Caco-2 (cell line): ENCODE data around the gene IRF7. TPM values are rescaled to one million over a fixed set of nuclear protein-coding genes. Genes with fewer than 3 reads are reported as not detected.
A peak's percentile ranks its signal among the peaks of the same experiment; 100 is the strongest.

Experiments
- BruUV-seq: library from RNA; stranded (reverse); fragments of 400-500 nt; replicated peaks from 2 replicates; lab custom pipeline; 2021; lab: Mats Ljungman, UMichigan
- CTCF ChIA-PET: fragments of 300-600 bp; sonication (Branson Sonifier 250); formaldehyde crosslinking; loops from one replicate; lab custom pipeline; 2022; ENCODE audit warnings: antibody characterized with exemption; lab: Charles Lee
- POLR2A ChIA-PET: fragments of 300-600 bp; sonication (Branson Sonifier 250); formaldehyde crosslinking; loops from one replicate; lab custom pipeline; 2022; ENCODE audit warnings: antibody characterized with exemption; lab: Charles Lee
- DNase-seq, 2 experiments: peaks; one replicate each; pipeline versions ENCODE4 v3.0.0 to v3.0.0-alpha.2; 2020 to 2022
- H3K27me3 ChIP-seq: replicated peaks from 2 replicates; pipeline ENCODE4 v1.6.0; 2011; ENCODE audit warnings: low read length; ENCODE audit not compliant: control insufficient read depth, insufficient read depth
- H3K36me3 ChIP-seq: 2 replicates; pipeline ENCODE4 v1.5.1; 2011; ENCODE audit warnings: low read length; ENCODE audit not compliant: control insufficient read depth, insufficient read depth
- H3K4me1 ChIP-seq: fragments of 250-450 bp; sonication (Bioruptor Pico); 2 replicates; pipeline ENCODE4 v1.5.1; 2020; ENCODE audit warnings: mild to moderate bottlenecking
- H3K4me3 ChIP-seq: 2 replicates; pipeline ENCODE4 v1.5.1; 2011; ENCODE audit warnings: low read depth, mild to moderate bottlenecking, control low read depth, low read length
- H3K9me3 ChIP-seq: fragments of 250-450 bp; sonication (Bioruptor Pico); 2 replicates; pipeline ENCODE4 v1.5.1; 2020; ENCODE audit warnings: mild to moderate bottlenecking, moderate library complexity
- H3K27ac Mint-ChIP-seq: one replicate; pipeline ENCODE4 v1.8.0; 2022; ENCODE audit warnings: mixed read lengths; ENCODE audit not compliant: unreplicated experiment
- H3K27me3 Mint-ChIP-seq: one replicate; pipeline ENCODE4 v1.8.0; 2022; ENCODE audit warnings: mixed read lengths; ENCODE audit not compliant: insufficient read depth, unreplicated experiment
- H3K36me3 Mint-ChIP-seq: one replicate; pipeline ENCODE4 v1.8.0; 2022; ENCODE audit warnings: mild to moderate bottlenecking, mixed read lengths; ENCODE audit not compliant: insufficient read depth, unreplicated experiment
- H3K4me1 Mint-ChIP-seq: one replicate; pipeline ENCODE4 v1.8.0; 2022; ENCODE audit warnings: low read depth, mixed read lengths; ENCODE audit not compliant: unreplicated experiment
- H3K4me3 Mint-ChIP-seq: one replicate; pipeline ENCODE4 v1.8.0; 2022; ENCODE audit warnings: mild to moderate bottlenecking, moderate library complexity, mixed read lengths; ENCODE audit not compliant: unreplicated experiment
- H3K9me3 Mint-ChIP-seq: one replicate; pipeline ENCODE4 v1.8.0; 2022; ENCODE audit warnings: mixed read lengths; ENCODE audit not compliant: unreplicated experiment
- CTCF ChIP-seq, 2 experiments: fragments of 200-600 bp in 1 of 2; IDR thresholded peaks; 1 replicate in 1 of 2; 2 replicates in 1 of 2; pipeline versions ENCODE4 v1.5.1 to v1.8.0; 2011 to 2022; ENCODE audit warnings: antibody characterized with exemption in 1 of 2, control low read depth in 1 of 2, inconsistent platforms in 1 of 2, low read depth in 1 of 2, low read length in 1 of 2, mild to moderate bottlenecking in 1 of 2, moderate library complexity in 1 of 2; ENCODE audit not compliant: insufficient read depth in 1 of 2, severe bottlenecking in 1 of 2, unreplicated experiment in 1 of 2
- intact Hi-C: fragments of 100-400 bp; cut with micrococcal nuclease; formaldehyde crosslinking; loops from one replicate; pipeline ENCODE4 v1.10.0; 2022; ENCODE audit not compliant: unreplicated experiment
- total RNA-seq: library from RNA; stranded (reverse); gene quantifications from 2 replicates; pipeline ENCODE4 v1.2.3, GENCODE V29; 2022

The IRF7 gene
- total RNA-seq, 1 experiment from 2014 or later = 27.2 TPM

- Histone ChIP-seq H3K4me1 (peaks cover 9% of the 10 kb centered on the region), H3K27me3 (no peaks in the 10 kb centered on the region), H3K4me3 (no peak overlapping the region), H3K36me3 (peaks cover 3% of the 10 kb centered on the region), H3K9me3 (no peaks in the 10 kb centered on the region; the same call in 1 of the 2 replicates)
- no peak overlapping the region for H3K4me3 Mint-ChIP-seq
- H3K9me3 Mint-ChIP-seq = no peaks in the 10 kb centered on the region
- no peak overlapping the region for H3K27ac Mint-ChIP-seq
- H3K36me3 Mint-ChIP-seq = peaks cover 63% of the 10 kb centered on the region
- ChIA-PET CTCF (no interaction called here), POLR2A (no interaction called here)
- BruUV-seq = no TSS peak
- H3K4me1 Mint-ChIP-seq = peaks cover 5% of the 10 kb centered on the region
- DNase-seq = no peak
- intact Hi-C loops = no loop called here
- no peaks in the 10 kb centered on the region for H3K27me3 Mint-ChIP-seq
- TF ChIP-seq CTCF (IDR thresholded peaks at IDR 0.05; ENCODE audit: insufficient read depth in 1 of 2, low read depth in 1 of 2, low read length in 1 of 2, severe bottlenecking in 1 of 2, unreplicated experiment in 1 of 2) = no peak
Measured at GRCh38 chr11:659532-660085, 43.9 kb upstream of the IRF7 start.

- Histone ChIP-seq H3K4me1 (peaks cover 13% of the 10 kb centered on the region), H3K9me3 (no peaks in the 10 kb centered on the region; the same call in 1 of the 2 replicates), H3K27me3 (no peaks in the 10 kb centered on the region), H3K4me3 (no peak overlapping the region), H3K36me3 (peaks cover 5% of the 10 kb centered on the region)
- Mint-ChIP-seq H3K27ac (no peak overlapping the region), H3K36me3 (peaks cover 60% of the 10 kb centered on the region), H3K4me3 (no peak overlapping the region), H3K9me3 (no peaks in the 10 kb centered on the region), H3K27me3 (no peaks in the 10 kb centered on the region), H3K4me1 (peaks cover 5% of the 10 kb centered on the region)
- POLR2A ChIA-PET = no interaction called here
- intact Hi-C loops = no loop called here
- CTCF ChIA-PET = interaction anchor here (0.6 kb wide), 1 partner anchor 82 kb away, joined by 3 read pairs; no protein-coding TSS in a partner anchor
- TF ChIP-seq CTCF (IDR thresholded peaks at IDR 0.05; ENCODE audit: insufficient read depth in 1 of 2, low read depth in 1 of 2, low read length in 1 of 2, severe bottlenecking in 1 of 2, unreplicated experiment in 1 of 2) = peak in 1 of 2 experiments; percentile 2
- BruUV-seq = no TSS peak
- DNase-seq = peak in 1 of 2 experiments; percentile 26
Measured at GRCh38 chr11:657691-658126, 42.0 kb upstream of the IRF7 start.

DNA sequence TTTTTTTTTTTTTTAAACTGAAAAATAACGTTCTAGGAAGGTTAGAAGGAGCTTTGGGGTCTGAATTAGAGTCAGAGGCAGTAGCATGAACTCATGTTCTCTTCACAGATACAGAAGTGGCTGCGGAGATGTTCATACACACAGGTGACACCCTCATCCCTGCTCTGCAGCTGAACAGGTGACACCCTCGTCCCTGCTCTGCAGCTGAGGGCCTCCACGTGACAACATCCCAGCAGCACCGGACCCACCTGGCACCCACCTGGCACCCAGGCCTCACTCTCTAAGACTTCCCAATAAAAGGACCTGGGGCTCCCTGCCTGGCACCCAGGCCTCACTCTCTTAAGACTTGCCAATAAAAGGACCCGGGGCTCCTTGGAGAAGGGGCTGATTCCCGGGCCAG lies 41.1 kb upstream of the IRF7 start:
- peaks cover 5% of the 10 kb centered on the region for H3K4me1 Mint-ChIP-seq
- POLR2A ChIA-PET = interaction anchor here (0.6 to 1.2 kb wide), 2 partner anchors 56 to 120 kb away, joined by 3 to 6 read pairs; partner anchors contain the start of gene GATD1
- H3K27me3 ChIP-seq = no peaks in the 10 kb centered on the region
- H3K9me3 Mint-ChIP-seq = no peaks in the 10 kb centered on the region
- DNase-seq = no peak
- no peak overlapping the region for H3K27ac Mint-ChIP-seq
- intact Hi-C loops = no loop called here
- H3K4me1 ChIP-seq = peaks cover 13% of the 10 kb centered on the region
- no TSS peak for BruUV-seq
- no peaks in the 10 kb centered on the region; the same call in 1 of the 2 replicates for H3K9me3 ChIP-seq
- peaks cover 3% of the 10 kb centered on the region for H3K36me3 ChIP-seq
- H3K27me3 Mint-ChIP-seq = no peaks in the 10 kb centered on the region
- H3K4me3 ChIP-seq = no peak overlapping the region
- no peak for TF ChIP-seq CTCF (IDR thresholded peaks at IDR 0.05; ENCODE audit: insufficient read depth in 1 of 2, low read depth in 1 of 2, low read length in 1 of 2, severe bottlenecking in 1 of 2, unreplicated experiment in 1 of 2)
- peaks cover 59% of the 10 kb centered on the region for H3K36me3 Mint-ChIP-seq
- CTCF ChIA-PET = no interaction called here
- no peak overlapping the region for H3K4me3 Mint-ChIP-seq
